ENCODE data around the gene FLT4. TPM values are rescaled to one million over a fixed set of nuclear protein-coding genes. Genes with fewer than 3 reads are reported as not detected.

The FLT4 gene
- total RNA-seq, 1 donor from 2014 or later = 3.4 TPM

GRCh38 chr5:180644825-180645273, 4.6 kb downstream of the FLT4 start:
- no peak for TF ChIP-seq CTCF (conservative IDR thresholded peaks at IDR 0.05)
- peaks cover 3% of the 10 kb centered on the region for H3K4me1 Mint-ChIP-seq (ENCODE audit: unreplicated experiment)
- H3K36me3 Mint-ChIP-seq = no peaks in the 10 kb centered on the region
- no peak for DNase-seq (ENCODE audit: extremely low spot score, unreplicated experiment)
- no peaks in the 10 kb centered on the region for H3K9me3 Mint-ChIP-seq
- H3K4me3 Mint-ChIP-seq = no peak overlapping the region
- peaks cover 63% of the 10 kb centered on the region for H3K27me3 Mint-ChIP-seq
- no peak overlapping the region for H3K27ac Mint-ChIP-seq

- Mint-ChIP-seq H3K27me3 (peaks cover 62% of the 10 kb centered on the region), H3K9me3 (no peaks in the 10 kb centered on the region), H3K36me3 (no peaks in the 10 kb centered on the region), H3K4me1 (ENCODE audit: unreplicated experiment) (no peaks in the 10 kb centered on the region), H3K4me3 (no peak overlapping the region), H3K27ac (no peak overlapping the region)
- no peak for DNase-seq (ENCODE audit: extremely low spot score, unreplicated experiment)
- no peak for TF ChIP-seq CTCF (conservative IDR thresholded peaks at IDR 0.05)
Measured at GRCh38 chr5:180644129-180644824, 5.1 kb downstream of the FLT4 start.

GRCh38 chr5:180643191-180643851, 6.1 kb downstream of the FLT4 start:
- Mint-ChIP-seq H3K27me3 (peaks cover 64% of the 10 kb centered on the region), H3K9me3 (no peaks in the 10 kb centered on the region), H3K4me1 (ENCODE audit: unreplicated experiment) (no peaks in the 10 kb centered on the region), H3K27ac (no peak overlapping the region), H3K4me3 (no peak overlapping the region), H3K36me3 (no peaks in the 10 kb centered on the region)
- DNase-seq (ENCODE audit: extremely low spot score, unreplicated experiment) = no peak
- TF ChIP-seq CTCF (conservative IDR thresholded peaks at IDR 0.05) = no peak

GRCh38 chr5:180642779-180643178, 6.6 kb downstream of the FLT4 start:
- DNase-seq (ENCODE audit: extremely low spot score, unreplicated experiment) = no peak
- no peak overlapping the region for H3K27ac Mint-ChIP-seq
- no peak for TF ChIP-seq CTCF (conservative IDR thresholded peaks at IDR 0.05)
- no peaks in the 10 kb centered on the region for H3K36me3 Mint-ChIP-seq
- no peaks in the 10 kb centered on the region for H3K9me3 Mint-ChIP-seq
- no peaks in the 10 kb centered on the region for H3K4me1 Mint-ChIP-seq (ENCODE audit: unreplicated experiment)
- H3K4me3 Mint-ChIP-seq = no peak overlapping the region
- H3K27me3 Mint-ChIP-seq = peaks cover 62% of the 10 kb centered on the region

GRCh38 chr5:180642181-180642775, 7.1 kb downstream of the FLT4 start:
- H3K27ac Mint-ChIP-seq = no peak overlapping the region
- TF ChIP-seq CTCF (conservative IDR thresholded peaks at IDR 0.05) = no peak

More at GRCh38 chr5:180642181-180642775, 7.1 kb downstream of the FLT4 start:
- no peak overlapping the region for H3K4me3 Mint-ChIP-seq
- H3K27me3 Mint-ChIP-seq = peaks cover 62% of the 10 kb centered on the region
- no peak for DNase-seq (ENCODE audit: extremely low spot score, unreplicated experiment)
- no peaks in the 10 kb centered on the region for H3K4me1 Mint-ChIP-seq (ENCODE audit: unreplicated experiment)
- H3K9me3 Mint-ChIP-seq = no peaks in the 10 kb centered on the region
- H3K36me3 Mint-ChIP-seq = no peaks in the 10 kb centered on the region
